ENCODE data around the gene CREB3L1.

CREB3L1 gene

DNA sequence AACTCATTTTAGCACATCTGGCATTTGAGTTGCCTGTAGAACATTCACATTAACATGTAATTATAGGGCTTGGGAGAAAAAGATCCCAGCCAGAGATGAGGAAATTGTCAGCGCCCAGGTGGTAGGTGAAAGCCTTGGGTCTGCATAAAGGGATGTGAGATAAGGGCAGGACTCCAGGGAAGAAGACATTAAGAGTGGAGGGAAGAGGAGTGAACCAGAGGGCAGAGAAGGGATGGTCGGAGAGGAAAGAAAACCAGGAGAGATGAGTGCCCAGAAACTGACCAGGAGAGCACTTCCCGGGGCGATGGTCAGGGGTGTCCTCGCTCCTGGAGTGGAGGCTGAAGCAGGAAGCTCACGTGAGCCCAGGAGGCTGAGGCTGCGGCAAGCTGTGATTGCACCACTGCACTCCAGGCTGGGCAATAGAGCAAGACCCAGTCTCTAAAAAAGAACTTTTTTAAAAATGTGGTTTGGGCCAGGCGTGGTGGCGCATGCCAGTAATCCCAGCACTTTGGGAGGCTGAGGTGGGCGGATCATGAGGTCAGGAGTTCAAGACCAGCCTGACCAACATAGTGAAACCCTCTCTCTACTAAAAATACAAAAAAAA is 49.5 kb downstream of the CREB3L1 start:
- DNase-seq (ENCODE audit: low read depth in 2 of 2), result no peak

- no peak for DNase-seq (ENCODE audit: low read depth in 2 of 2)
Measured at GRCh38 chr11:46327829-46328228, 50.4 kb downstream of the CREB3L1 start.

GRCh38 chr11:46330154-46330553 is 52.7 kb downstream of the CREB3L1 start:
- DNase-seq (ENCODE audit: low read depth in 2 of 2), result no peak

DNA sequence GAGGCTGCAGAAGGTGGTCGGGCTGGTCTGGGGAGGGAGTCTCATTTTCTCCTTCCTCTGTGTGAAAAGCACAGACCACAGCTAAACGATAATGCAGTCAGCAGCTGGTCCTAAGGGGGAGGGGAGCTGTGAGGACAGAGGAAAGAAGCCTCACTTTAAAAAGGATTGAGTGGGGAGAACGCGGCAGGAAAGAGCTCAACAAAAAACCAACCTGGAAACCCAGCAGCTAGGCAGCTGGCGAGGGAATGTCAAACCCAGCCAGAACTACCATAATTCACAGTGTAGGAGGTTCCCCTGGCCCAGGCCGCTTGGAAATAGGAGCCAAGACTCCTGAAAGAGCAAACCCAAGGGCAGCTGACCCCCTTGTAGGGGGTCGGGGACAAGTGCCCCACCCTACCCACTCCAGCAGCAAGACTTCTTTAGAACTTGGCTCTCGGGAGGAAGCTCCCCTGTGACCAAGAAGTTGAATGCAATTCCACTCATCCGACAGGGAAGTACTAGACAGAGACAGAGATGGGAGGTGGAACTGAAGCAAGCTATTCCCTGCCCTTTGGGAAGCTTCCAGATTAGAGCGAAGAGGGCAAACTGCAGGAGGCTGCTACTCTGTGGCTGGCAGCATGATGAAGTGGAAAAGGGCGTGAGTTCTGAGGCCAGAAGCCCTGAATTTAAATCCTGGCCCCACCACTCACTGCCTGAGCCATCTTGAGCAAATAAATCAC is 53.3 kb downstream of the CREB3L1 start:
- no peak for DNase-seq (ENCODE audit: low read depth in 2 of 2)

DNA sequence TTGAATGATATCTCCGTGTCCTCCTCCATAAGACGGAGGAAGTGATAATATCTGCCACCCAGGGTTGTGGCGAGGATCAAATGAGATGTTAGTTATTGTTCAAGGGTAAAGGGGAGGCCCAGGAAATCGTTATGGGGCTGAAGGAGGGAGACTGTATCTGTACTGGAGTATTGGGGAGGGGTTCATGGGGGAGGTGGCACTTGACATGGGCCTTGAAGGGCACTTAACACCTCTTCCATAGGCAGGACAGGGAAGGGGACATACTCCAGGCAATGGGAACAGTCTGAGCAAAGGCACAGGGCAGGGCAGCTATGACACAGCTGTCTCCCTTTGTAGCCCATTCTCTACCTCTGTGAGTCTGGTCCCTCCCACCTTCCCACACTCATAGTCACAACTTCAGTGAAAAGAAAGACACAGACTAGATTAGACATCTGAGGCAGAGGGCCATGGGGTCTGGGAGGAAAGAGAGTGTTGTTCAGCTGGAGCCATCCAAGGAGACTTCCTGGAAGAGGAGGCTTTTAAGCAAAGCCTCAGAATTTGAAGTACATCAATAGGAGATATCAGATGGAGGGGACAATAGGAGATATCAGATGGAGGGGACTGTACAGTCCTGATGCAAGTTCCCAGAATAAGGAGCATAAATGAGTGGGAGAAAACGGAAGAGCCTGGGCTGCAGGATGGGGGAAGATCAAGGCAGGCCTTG is 54.0 kb downstream of the CREB3L1 start:
- DNase-seq (ENCODE audit: low read depth in 2 of 2), result no peak

GRCh38 chr11:46332093-46332567 is 54.7 kb downstream of the CREB3L1 start:
- no peak for DNase-seq (ENCODE audit: low read depth in 2 of 2)

DNA sequence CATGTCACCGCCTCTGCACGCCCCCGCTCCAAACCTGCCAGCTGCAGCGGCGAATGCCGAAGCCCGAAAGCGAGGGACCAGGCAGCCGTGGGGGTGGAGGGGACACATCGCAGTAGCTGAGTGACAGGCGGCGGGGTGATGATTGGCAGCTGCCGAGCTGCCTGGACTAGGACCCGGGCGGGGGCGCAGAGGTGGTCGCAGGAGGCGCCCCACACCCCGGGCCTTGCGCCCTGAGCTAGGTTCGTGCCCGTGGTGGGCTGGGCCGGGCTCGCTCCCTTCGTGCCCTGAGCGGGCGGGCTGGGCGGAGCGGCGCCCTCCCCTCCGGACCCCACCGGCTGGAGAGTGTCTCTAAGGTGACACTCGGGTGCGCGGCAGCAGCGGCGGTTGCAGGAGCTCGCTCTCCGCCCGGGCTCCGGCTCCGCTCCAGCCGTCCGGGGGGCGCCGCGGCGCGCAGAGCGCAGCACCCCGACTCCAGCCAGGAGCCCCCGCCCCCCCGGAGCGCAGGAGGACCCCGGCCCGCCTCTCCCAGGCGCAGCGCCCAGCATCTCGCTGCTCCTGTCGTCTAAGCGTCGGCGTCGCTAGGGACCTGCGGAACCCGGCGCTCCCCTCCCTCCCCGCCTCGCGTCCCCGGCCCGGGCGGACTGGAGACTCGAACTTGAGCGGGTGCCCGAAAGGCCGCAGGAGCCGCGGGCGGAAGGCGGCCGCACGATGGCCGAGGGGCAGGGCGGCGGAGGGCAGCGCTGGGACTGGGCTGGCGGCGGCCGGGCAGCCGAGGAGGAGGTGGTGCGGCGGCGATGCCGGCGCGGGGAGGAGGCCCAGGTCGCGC is 55.3 kb downstream of the CREB3L1 start:
- DNase-seq (ENCODE audit: low read depth in 2 of 2), result no peak

- no peak for DNase-seq (ENCODE audit: low read depth in 2 of 2)
Measured at GRCh38 chr11:46333394-46333947, 56.0 kb downstream of the CREB3L1 start.

- no peak for DNase-seq (ENCODE audit: low read depth in 2 of 2)
Measured at GRCh38 chr11:46334211-46334610, 56.7 kb downstream of the CREB3L1 start.

GRCh38 chr11:46335271-46335670 is 57.8 kb downstream of the CREB3L1 start:
- DNase-seq (ENCODE audit: low read depth in 2 of 2), result no peak

DNA sequence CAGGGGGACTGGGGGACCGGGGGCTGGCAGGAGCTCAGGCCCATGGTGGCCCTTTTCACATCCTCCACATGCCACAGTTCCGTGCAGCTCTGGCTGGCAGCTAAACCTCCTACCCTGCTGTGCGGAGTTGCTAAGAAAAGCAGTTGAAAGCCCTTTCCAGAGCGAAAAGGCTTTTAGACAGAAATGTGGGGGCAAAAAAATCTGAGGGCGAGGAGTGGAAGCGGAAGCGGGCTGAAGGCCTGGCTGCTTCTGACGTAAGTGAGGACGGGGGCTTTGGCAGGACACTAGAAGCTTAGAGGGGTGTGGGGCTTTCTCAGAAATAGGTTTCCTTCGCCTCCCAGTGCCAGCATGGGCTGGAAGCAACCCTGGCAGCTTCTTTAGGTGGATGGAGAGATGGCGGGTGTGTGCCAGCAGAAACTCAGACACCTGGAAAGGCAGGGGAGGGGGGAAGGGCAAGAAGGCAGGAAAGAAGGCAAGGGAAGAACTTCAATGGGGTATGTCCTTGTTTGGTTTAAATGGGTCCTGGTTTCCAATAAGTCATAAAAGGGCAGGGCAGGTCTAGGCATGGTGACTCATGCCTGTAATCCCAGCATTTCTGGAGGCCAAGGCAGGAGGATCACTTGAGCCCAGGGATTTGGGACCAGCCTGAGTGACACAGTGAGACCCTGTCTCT is 58.6 kb downstream of the CREB3L1 start:
- DNase-seq (ENCODE audit: low read depth in 2 of 2), result no peak

DNA sequence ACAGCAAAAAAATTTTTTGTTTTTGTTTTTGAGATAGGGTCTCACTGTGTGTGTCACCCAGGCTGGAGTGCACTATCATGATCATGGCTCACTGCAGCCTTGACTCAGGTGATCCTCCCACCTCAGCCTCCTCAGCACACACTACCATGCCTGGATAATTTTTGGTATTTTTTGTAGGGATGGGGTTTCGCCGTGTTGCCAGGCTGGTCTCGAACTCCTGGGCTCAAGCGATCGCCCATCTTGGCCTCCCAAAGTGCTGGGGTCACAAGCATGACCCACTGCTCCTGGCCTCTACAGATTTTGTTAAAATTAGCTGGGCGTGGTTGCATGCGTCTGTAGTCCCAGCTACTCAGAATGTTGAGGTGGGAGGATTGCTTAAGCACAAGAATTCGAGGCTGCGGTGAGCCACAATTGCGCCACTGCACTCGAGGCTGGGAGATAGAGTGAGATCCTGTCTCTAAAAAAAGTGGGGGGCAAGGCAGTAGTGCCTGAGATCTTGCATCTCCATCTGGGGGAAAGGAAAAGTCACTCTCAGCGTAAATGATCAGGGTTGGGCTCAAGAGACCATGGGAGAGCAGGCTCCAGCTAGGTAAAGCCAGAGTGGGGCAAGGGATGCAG is 59.2 kb downstream of the CREB3L1 start:
- no peak for DNase-seq (ENCODE audit: low read depth in 2 of 2)

DNA sequence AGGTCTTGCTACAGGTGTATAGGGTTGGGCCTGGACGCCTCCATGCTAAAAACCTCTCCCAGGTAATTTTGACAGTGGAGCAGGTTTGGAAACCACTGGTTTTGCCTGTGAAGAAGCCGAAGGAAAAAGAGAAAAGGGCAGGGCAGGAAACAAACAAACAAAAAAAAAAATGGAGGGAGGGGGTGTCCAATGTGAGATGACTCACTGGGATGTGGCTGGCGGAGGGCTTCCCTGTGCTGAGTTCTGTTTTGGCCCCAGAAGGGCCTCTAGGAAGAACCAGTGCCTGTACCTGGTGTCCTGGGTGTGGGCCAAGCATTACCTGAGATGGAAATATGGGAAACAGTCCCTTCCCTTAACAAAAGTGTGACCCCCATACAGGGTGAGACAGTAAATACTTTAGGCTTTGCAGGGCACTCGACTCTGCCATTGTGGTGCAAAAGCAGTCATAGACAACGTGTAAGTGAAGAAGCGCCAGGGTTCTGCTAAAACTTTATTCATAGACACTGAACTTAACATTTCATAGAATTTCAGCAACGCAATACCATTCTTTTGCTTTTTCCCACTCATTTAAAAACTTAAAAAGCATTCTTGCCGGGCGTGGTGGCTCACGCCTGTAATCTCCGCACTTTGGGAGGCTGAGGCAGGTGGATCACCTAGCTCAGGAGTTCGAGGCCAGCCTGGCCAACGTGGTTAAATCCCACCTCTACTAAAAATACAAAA is 60.3 kb downstream of the CREB3L1 start:
- DNase-seq (ENCODE audit: low read depth in 2 of 2), result no peak

GRCh38 chr11:46338636-46338987 is 61.1 kb downstream of the CREB3L1 start:
- DNase-seq (ENCODE audit: low read depth in 2 of 2), result no peak

- no peak for DNase-seq (ENCODE audit: low read depth in 2 of 2)
Measured at GRCh38 chr11:46338988-46339666, 61.7 kb downstream of the CREB3L1 start.

- no peak for DNase-seq (ENCODE audit: low read depth in 2 of 2)
Measured at GRCh38 chr11:46339816-46340215, 62.4 kb downstream of the CREB3L1 start.

GRCh38 chr11:46341454-46341853 is 64.0 kb downstream of the CREB3L1 start:
- DNase-seq (ENCODE audit: low read depth in 2 of 2), result no peak

GRCh38 chr11:46342239-46342638 is 64.8 kb downstream of the CREB3L1 start:
- no peak for DNase-seq (ENCODE audit: low read depth in 2 of 2)

DNA sequence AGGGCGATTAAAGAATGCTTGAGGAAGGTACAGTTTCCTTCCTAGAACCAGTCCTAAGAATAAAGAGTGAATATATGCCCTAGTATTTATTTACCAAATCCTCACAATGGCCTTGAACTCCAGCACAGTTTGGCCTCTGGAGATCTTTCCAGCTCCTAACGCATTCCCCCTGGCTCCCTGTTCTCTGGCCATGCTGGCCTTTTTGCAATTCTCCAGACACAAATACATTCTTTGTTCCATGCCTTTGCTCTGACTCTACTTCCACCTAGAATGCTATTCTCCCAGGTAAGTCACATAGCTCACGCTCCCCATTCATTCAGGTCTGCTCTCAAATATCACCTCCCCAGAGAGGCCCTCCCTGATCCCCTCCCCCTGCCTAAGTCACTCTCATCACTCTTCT is 66.1 kb downstream of the CREB3L1 start:
- DNase-seq (ENCODE audit: low read depth in 2 of 2), result no peak

Measured in stimulated activated CD4-positive, alpha-beta T cell treated with anti-CD3 and anti-CD28 coated beads, Interleukin-1b, Interleukin-23, amount 100 ng/mL, for 1 hour (primary cell).